Mammary epithelial cell (primary cell): ENCODE measurements around the gene MPHOSPH6.
"Not testable (repeated sequence)": the region's sequence is repeated elsewhere in the genome, so short reads cannot be mapped to it uniquely, and the experiment has no call there.

Source experiments
- EZH2 ChIP-seq: IDR thresholded peaks from 2 replicates; pipeline ENCODE4 v1.6.1; 2012; ENCODE audit warnings: low read length, inconsistent platforms, borderline replicate concordance
- TF ChIP-seq, protein P1 (sequence below), 2 donors: IDR thresholded peaks in 1 of 2; conservative IDR thresholded peaks in 1 of 2; 2 replicates each; pipeline ENCODE4 v1.5.1; 2011 to 2012; ENCODE audit warnings: inconsistent platforms in 2 of 2, low read length in 2 of 2, mild to moderate bottlenecking in 2 of 2, control low read depth in 1 of 2, low read depth in 1 of 2; ENCODE audit not compliant: insufficient read depth in 1 of 2; ENCODE audit errors: extremely low read depth in 1 of 2

- TF ChIP-seq, protein P1, sequence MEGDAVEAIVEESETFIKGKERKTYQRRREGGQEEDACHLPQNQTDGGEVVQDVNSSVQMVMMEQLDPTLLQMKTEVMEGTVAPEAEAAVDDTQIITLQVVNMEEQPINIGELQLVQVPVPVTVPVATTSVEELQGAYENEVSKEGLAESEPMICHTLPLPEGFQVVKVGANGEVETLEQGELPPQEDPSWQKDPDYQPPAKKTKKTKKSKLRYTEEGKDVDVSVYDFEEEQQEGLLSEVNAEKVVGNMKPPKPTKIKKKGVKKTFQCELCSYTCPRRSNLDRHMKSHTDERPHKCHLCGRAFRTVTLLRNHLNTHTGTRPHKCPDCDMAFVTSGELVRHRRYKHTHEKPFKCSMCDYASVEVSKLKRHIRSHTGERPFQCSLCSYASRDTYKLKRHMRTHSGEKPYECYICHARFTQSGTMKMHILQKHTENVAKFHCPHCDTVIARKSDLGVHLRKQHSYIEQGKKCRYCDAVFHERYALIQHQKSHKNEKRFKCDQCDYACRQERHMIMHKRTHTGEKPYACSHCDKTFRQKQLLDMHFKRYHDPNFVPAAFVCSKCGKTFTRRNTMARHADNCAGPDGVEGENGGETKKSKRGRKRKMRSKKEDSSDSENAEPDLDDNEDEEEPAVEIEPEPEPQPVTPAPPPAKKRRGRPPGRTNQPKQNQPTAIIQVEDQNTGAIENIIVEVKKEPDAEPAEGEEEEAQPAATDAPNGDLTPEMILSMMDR (conservative IDR thresholded peaks at IDR 0.05 in 1 of 2, IDR thresholded peaks at IDR 0.05 in 1 of 2; ENCODE audit: extremely low read depth in 1 of 2, insufficient read depth in 1 of 2, low read depth in 1 of 2, low read length in 2 of 2), result not testable (repeated sequence)
- TF ChIP-seq EZH2, result not testable (repeated sequence)
These were observed 30.8 kb downstream of the MPHOSPH6 start for GRCh38 chr16:82139286-82139571.
